K562 (cell line): Measurements from ENCODE around the gene CARD9. TPM values are rescaled to one million over a fixed set of nuclear protein-coding genes. Genes with fewer than 3 reads are reported as not detected.

ENCODE experiments used
- ATAC-seq: fragments of 200-7000 bp; cut with Tn5 transposase; 3 replicates; pipeline ENCODE4 v1.9.1; 2020; ENCODE audit warnings: moderate library complexity
- BruUV-seq: library from RNA; stranded (reverse); fragments of 400-500 nt; replicated peaks from 2 replicates; lab custom pipeline; 2021; lab: Mats Ljungman, UMichigan
- CTCF ChIA-PET: fragments of 300-600 bp; formaldehyde crosslinking; extraction: SDS; loops from one replicate; lab custom pipeline; 2021; ENCODE audit warnings: low intra/inter-chr PET ratio; lab: Yijun Ruan, JAX
- POLR2A ChIA-PET: fragments of 300-600, 350-650 bp; sonication (Branson Sonifier 250); formaldehyde crosslinking; extraction: SDS; loops from one replicate; lab custom pipeline; 2021; ENCODE audit warnings: antibody characterized with exemption, inconsistent platforms; lab: Yijun Ruan, JAX
- DNase-seq, 4 experiments: peaks; one replicate each; pipeline versions ENCODE4 v3.0.0 to v3.0.0-alpha.2; 2011 to 2018; ENCODE audit warnings: low spot score in 3 of 4, mixed read lengths in 3 of 4; ENCODE audit errors: extremely low read depth in 1 of 4
- FAIRE-seq: peaks from 2 replicates; lab custom pipeline; 2011; peaks lifted over from hg19 to GRCh38; lab: Jason Lieb, UNC
- H2AFZ ChIP-seq: 2 replicates; pipeline ENCODE4 v1.6.0; 2011; ENCODE audit warnings: low read depth, low read length, control low read depth, inconsistent platforms
- H3K27ac ChIP-seq: fragments of 200-600 bp; 3 replicates; pipeline ENCODE4 v1.8.0; 2011; ENCODE audit warnings: low read depth, mild to moderate bottlenecking, control low read depth, inconsistent platforms, low read length, moderate library complexity, mixed read lengths; ENCODE audit errors: extremely low read depth
- H3K27me3 ChIP-seq, 2 experiments: fragments of 300-600 bp in 1 of 2; 2 replicates in 1 of 2; 3 replicates in 1 of 2; pipeline versions ENCODE4 v1.6.0 to v1.8.0; 2011; ENCODE audit warnings: inconsistent platforms in 2 of 2, low read length in 2 of 2, mild to moderate bottlenecking in 1 of 2, mixed read lengths in 1 of 2, moderate library complexity in 1 of 2; ENCODE audit not compliant: control insufficient read depth in 2 of 2, insufficient read depth in 2 of 2
- H3K36me3 ChIP-seq: fragments of 300-600 bp; 3 replicates; pipeline ENCODE4 v1.8.0; 2011; ENCODE audit warnings: mild to moderate bottlenecking, low read length, inconsistent platforms; ENCODE audit not compliant: control insufficient read depth, insufficient read depth
- H3K4me1 ChIP-seq, 2 experiments: fragments of 200-600 bp in 1 of 2; replicated peaks in 1 of 2; 2 replicates in 1 of 2; 3 replicates in 1 of 2; pipeline versions ENCODE4 v1.5.1 to v1.8.0; 2011; ENCODE audit warnings: inconsistent platforms in 2 of 2, low read length in 2 of 2, mild to moderate bottlenecking in 1 of 2, mixed read lengths in 1 of 2, moderate library complexity in 1 of 2; ENCODE audit not compliant: control insufficient read depth in 2 of 2, insufficient read depth in 2 of 2
- H3K4me2 ChIP-seq: 2 replicates; pipeline ENCODE4 v1.6.1; 2011; ENCODE audit warnings: low read length, control low read depth, inconsistent platforms, mixed read lengths; ENCODE audit not compliant: insufficient read depth
- H3K4me3 ChIP-seq: fragments of 200-600 bp; sonication (generic), shearing (Covaris generic); 2 replicates; pipeline ENCODE4 v1.5.1; 2016; ENCODE audit warnings: control low read depth, inconsistent platforms
- H3K79me2 ChIP-seq: fragments of 200-600 bp; 3 replicates; pipeline ENCODE4 v1.8.0; 2011; ENCODE audit warnings: low read length, inconsistent platforms; ENCODE audit not compliant: control insufficient read depth, insufficient read depth
- H3K9ac ChIP-seq, 2 experiments: 2 replicates each; pipeline versions ENCODE4 v1.6.0 to v1.6.1; 2011; ENCODE audit warnings: low read depth in 2 of 2, low read length in 2 of 2, control low read depth in 1 of 2, inconsistent platforms in 1 of 2, mild to moderate bottlenecking in 1 of 2, mixed read lengths in 1 of 2; ENCODE audit not compliant: insufficient read depth in 1 of 2
- H3K9me1 ChIP-seq: one replicate; pipeline ENCODE4 v1.6.0; 2011; ENCODE audit warnings: inconsistent platforms, mild to moderate bottlenecking, low read length, moderate library complexity; ENCODE audit not compliant: control insufficient read depth, insufficient read depth
- H3K9me3 ChIP-seq: replicated peaks from 2 replicates; pipeline ENCODE4 v1.5.1; 2011; ENCODE audit warnings: low read depth, low read length, inconsistent platforms; ENCODE audit not compliant: control insufficient read depth, insufficient read depth
- H4K20me1 ChIP-seq: replicated peaks from 2 replicates; pipeline ENCODE4 v1.6.1; 2011; ENCODE audit warnings: low read length, inconsistent platforms, mixed read lengths; ENCODE audit not compliant: control insufficient read depth, insufficient read depth
- ARID3A ChIP-seq: IDR thresholded peaks from 2 replicates; pipeline ENCODE4 v1.6.1; 2012; ENCODE audit warnings: low read depth, low read length, improper control_type of control experiment, borderline replicate concordance
- BRF2 ChIP-seq: IDR thresholded peaks from 3 replicates; pipeline ENCODE4 v1.6.1; 2011; ENCODE audit warnings: borderline replicate concordance, mild to moderate bottlenecking; ENCODE audit not compliant: insufficient read length, insufficient read depth
- CBFA2T2 ChIP-seq: fragments of 450-650 bp; conservative IDR thresholded peaks from 2 replicates; pipeline ENCODE4 v1.6.1; 2017; ENCODE audit warnings: mild to moderate bottlenecking
- ILF3 ChIP-seq: fragments of 450-650 bp; IDR thresholded peaks from 2 replicates; pipeline ENCODE4 v1.6.1; 2018; ENCODE audit warnings: antibody characterized with exemption, mild to moderate bottlenecking, moderate library complexity, borderline replicate concordance
- MAFF ChIP-seq: IDR thresholded peaks from 2 replicates; pipeline ENCODE4 v1.6.1; 2012; ENCODE audit warnings: low read length, improper control_type of control experiment
- MNT ChIP-seq, 2 experiments: fragments of 450-650 bp; conservative IDR thresholded peaks; 2 replicates each; pipeline ENCODE4 v1.6.1; 2017; ENCODE audit warnings: mild to moderate bottlenecking in 2 of 2, moderate library complexity in 2 of 2
- MTA1 ChIP-seq: fragments of 450-650 bp; IDR thresholded peaks from 2 replicates; pipeline ENCODE4 v1.6.1; 2017; ENCODE audit warnings: borderline replicate concordance
- NCOA1 ChIP-seq: fragments of 450-650 bp; IDR thresholded peaks from 2 replicates; pipeline ENCODE4 v1.6.1; 2016; ENCODE audit warnings: low read depth
- POU5F1 ChIP-seq: fragments of 150-350 bp; IDR thresholded peaks from 2 replicates; pipeline ENCODE4 v1.6.1; 2014; ENCODE audit warnings: borderline replicate concordance, low read length, low read depth, mild to moderate bottlenecking; ENCODE audit not compliant: partially characterized antibody
- PRDM10 ChIP-seq: fragments of 450-650 bp; IDR thresholded peaks from 2 replicates; pipeline ENCODE4 v1.6.1; 2018; ENCODE audit not compliant: partially characterized antibody
- RB1 ChIP-seq: fragments of 450-650 bp; IDR thresholded peaks from 2 replicates; pipeline ENCODE4 v1.6.1; 2017; ENCODE audit warnings: low read depth, mild to moderate bottlenecking
- ZNF197 ChIP-seq: fragments of 200-800 bp; sonication (Bioruptor generic); IDR thresholded peaks from 2 replicates; pipeline ENCODE4 v1.6.1; 2016; ENCODE audit warnings: low read depth, missing genetic modification characterization, missing compliant biosample characterization
- WGBS: fragments of 100-300 bp; shearing (Covaris generic); methylation state at CpG from one replicate; pipeline ENCODE4 v1.1.6; 2016; ENCODE audit warnings: low coverage, mixed read lengths; ENCODE audit not compliant: insufficient coverage; ENCODE audit errors: missing lambda C conversion rate; 5-methylcytosine and 5-hydroxymethylcytosine counted together
- in situ Hi-C: fragments of 300-500 bp; cut with MboI; formaldehyde crosslinking; loops from 4 replicates; pipeline ENCODE4 v1.15.0; 2018; ENCODE audit warnings: inconsistent platforms, mixed read lengths
- intact Hi-C: fragments of 100-400 bp; cut with micrococcal nuclease; formaldehyde crosslinking; loops from 2 replicates; pipeline ENCODE4 v1.14.2; 2022
- polyA plus RNA-seq, 8 experiments: library from polyadenylated mRNA; depleted of rRNA in 4 of 8; stranded (reverse) in 5 of 8; unstranded in 3 of 8; fragments of >200 nt; fragmentation: Nextera tagmentation in 2 of 8; fragmentation: Illumina TruSeq in 1 of 8; extraction: Ambion mirVana in 2 of 8; extraction: Trizol in 1 of 8; gene quantifications; 2 replicates each; pipeline versions ENCODE4 v1.2.1 to v1.2.3, GENCODE V29; 2011 to 2014; ENCODE audit warnings: inconsistent platforms in 1 of 8, missing spikeins in 1 of 8
- total RNA-seq, 7 experiments: library from RNA; depleted of rRNA in 6 of 7; stranded (reverse); fragments of >200 nt in 6 of 7; fragmentation: Illumina TruSeq in 2 of 7; extraction: Trizol in 2 of 7; gene quantifications; 2 replicates each; pipeline versions ENCODE4 v1.2.1 to v1.2.3, GENCODE V29; 2011 to 2021; ENCODE audit warnings: low replicate concordance in 1 of 7

Gene CARD9
- total and polyA plus RNA-seq, 9 of the 15 experiments (the other 6 are each of a cell fraction or from before 2014, with no cell fraction given), result 1.7 to 53.0 (median 9.7) TPM

- Histone ChIP-seq H2AFZ (no peak overlapping the region), H3K27ac (no peak overlapping the region), H4K20me1 (no peaks in the 10 kb centered on the region), H3K9me1 (peaks cover 3% of the 10 kb centered on the region), H3K36me3 (peaks cover 22% of the 10 kb centered on the region; the same call in 1 of the 3 replicates), H3K4me1 (peaks cover 7 to 96% of the 10 kb centered on the region in 2 experiments), H3K4me2 (no peak overlapping the region), H3K27me3 (no peaks in the 10 kb centered on the region), H3K4me3 (no peak overlapping the region), H3K9me3 (no peaks in the 10 kb centered on the region), H3K79me2 (no peaks in the 10 kb centered on the region), H3K9ac (peak overlapping the region in 1 of 2 experiments; percentile 45; a peak in 1 of 4 replicates)
- POLR2A ChIA-PET, result interaction anchor here (0.7 kb wide), 1 partner anchor 13 kb away, joined by 3 read pairs; no protein-coding TSS in a partner anchor
- in situ Hi-C loops, result loop anchor here (25.0 kb wide), 1 partner anchor 298 kb away; no protein-coding TSS in a partner anchor
- WGBS, result 54% methylated on average over 21 of the region's 32 CpGs
- intact Hi-C loops, result loop anchor here (2.0 kb wide), 1 partner anchor 61 kb away; the partner anchor contains the start of gene SNAPC4
- no TSS peak for BruUV-seq
- DNase-seq, result peak; percentile 71 to 84 (median 75)
- CTCF ChIA-PET, result interaction anchor here (0.8 to 2.6 kb wide), 6 partner anchors 24 to 305 kb away, joined by 3 to 10 read pairs (median 4); partner anchors contain the start of genes DNLZ and SNAPC4
- peak; percentile 92 for FAIRE-seq
- ATAC-seq, result peak; percentile 87
- TF ChIP-seq MTA1 (no peak), RB1 (peak; percentile 64), ARID3A (no peak), BRF2 (no peak), ILF3 (no peak), POU5F1 (no peak), ZNF197 (no peak), PRDM10 (peak; percentile 41), NCOA1 (no peak), CBFA2T2 (no peak), MNT (conservative IDR thresholded peaks at IDR 0.05) (no peak), MAFF (no peak)
These were observed 34.1 kb downstream of the CARD9 start for GRCh38 chr9:136339173-136339957.
